ENCODE measurements around the gene FAM120B. TPM values are rescaled to one million over a fixed set of nuclear protein-coding genes. Genes with fewer than 3 reads are reported as not detected.

FAM120B gene
- total RNA-seq, 1 experiment from 2014 or later: 25.2 TPM

DNA sequence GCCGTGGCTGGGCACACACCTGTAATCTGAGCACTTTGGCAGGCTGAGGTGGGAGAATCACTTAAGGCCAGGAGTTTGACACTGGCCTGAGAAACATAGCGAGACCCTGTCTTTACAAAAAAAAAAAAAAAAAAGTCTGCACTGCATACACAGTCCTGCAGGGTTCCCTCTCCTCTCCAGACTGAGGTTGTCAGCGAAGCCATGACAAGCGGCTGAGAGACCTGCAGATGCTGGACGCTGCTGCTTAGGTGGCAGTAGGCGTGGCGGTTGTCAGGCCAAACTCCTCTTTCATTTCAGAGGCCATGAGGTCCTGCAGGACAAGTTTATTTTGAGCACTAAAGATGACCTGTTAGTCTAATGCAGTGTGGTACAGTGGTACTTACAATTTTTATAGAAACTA is 86.5 kb downstream of the FAM120B start:
- ChIA-PET RAD21 (ENCODE audit: low non-redundant PET in 1 of 2, low total read pairs in 2 of 2, uncharacterized antibody in 2 of 2, unreplicated experiment in 2 of 2) (no interaction called here), POLR2A (no interaction called here), CTCF (no interaction called here)
- H3K4me3 ChIP-seq (replicated peaks in 1 of 2; ENCODE audit: low read depth in 1 of 2, low read length in 2 of 2): no peak overlapping the region
- H3K9me3 ChIP-seq (ENCODE audit: control insufficient read depth in 1 of 2, insufficient read depth in 1 of 2, low read depth in 1 of 2, low read length in 2 of 2): no peaks in the 10 kb centered on the region
- BruUV-seq (replicated peaks): no TSS peak
- ATAC-seq (no peak), DNase-seq (ENCODE audit: low read depth, low spot score) (no peak)
- no peaks in the 10 kb centered on the region for H3K79me2 ChIP-seq (ENCODE audit: insufficient read depth, low read length)
- H4K20me1 ChIP-seq (ENCODE audit: insufficient read depth): no peaks in the 10 kb centered on the region
- no peak overlapping the region for H3K4me2 ChIP-seq (ENCODE audit: low read length)
- H2AFZ ChIP-seq (ENCODE audit: low read depth, low read length, poor library complexity, severe bottlenecking): no peak overlapping the region
- H3K27me3 ChIP-seq (ENCODE audit: insufficient read depth, low read length): no peaks in the 10 kb centered on the region
- no peak for TF ChIP-seq SP1 (IDR thresholded peaks at IDR 0.05; ENCODE audit: low read depth)
- TF ChIP-seq CEBPB (IDR thresholded peaks at IDR 0.05; ENCODE audit: low read depth): no peak
- no peak for TF ChIP-seq ZNF274 (IDR thresholded peaks at IDR 0.05; ENCODE audit: low read depth, low read length)
- TF ChIP-seq ATF3 (IDR thresholded peaks at IDR 0.05): no peak
- no peak for TF ChIP-seq FOSL1 (IDR thresholded peaks at IDR 0.05; ENCODE audit: low read depth)
- TF ChIP-seq EGR1 (IDR thresholded peaks at IDR 0.05; ENCODE audit: low read depth): no peak
- TF ChIP-seq EZH2phosphoT487 (IDR thresholded peaks at IDR 0.05; ENCODE audit: borderline replicate concordance): no peak
- TF ChIP-seq JUND (IDR thresholded peaks at IDR 0.05): no peak
- no peak for TF ChIP-seq EZH2 (IDR thresholded peaks at IDR 0.05)
- no peak for TF ChIP-seq YY1 (IDR thresholded peaks at IDR 0.05; ENCODE audit: extremely low read depth, insufficient replicate concordance, low read depth, low read length)
- TF ChIP-seq POLR2A (IDR thresholded peaks at IDR 0.05; ENCODE audit: borderline replicate concordance, extremely low read depth, insufficient read depth, insufficient read length): no peak
- TF ChIP-seq ZFX (IDR thresholded peaks at IDR 0.05): no peak
- TF ChIP-seq SRF (IDR thresholded peaks at IDR 0.05; ENCODE audit: low read depth): no peak
- no peak for TF ChIP-seq CBX3 (IDR thresholded peaks at IDR 0.05; ENCODE audit: low read depth)
- no peak for TF ChIP-seq POLR2AphosphoS5 (IDR thresholded peaks at IDR 0.05; ENCODE audit: low read depth, low read length)
- no peak for TF ChIP-seq TCF7L2 (IDR thresholded peaks at IDR 0.05; ENCODE audit: borderline replicate concordance, extremely low read depth, insufficient read depth, insufficient read length)
- no peak for TF ChIP-seq CTCF (IDR thresholded peaks at IDR 0.05 in 2 of 3, conservative IDR thresholded peaks at IDR 0.05 in 1 of 3; ENCODE audit: borderline replicate concordance in 1 of 3, insufficient read depth in 1 of 3, low read depth in 2 of 3, low read length in 2 of 3)
- H3K27ac ChIP-seq (ENCODE audit: low read depth, low read length): no peak overlapping the region
- intact Hi-C loops (cut with micrococcal nuclease): no loop called here
- no peak overlapping the region for H3K9ac ChIP-seq (ENCODE audit: low read length)
- H3K9me2 ChIP-seq (ENCODE audit: insufficient read depth): no peaks in the 10 kb centered on the region
- H3K4me1 ChIP-seq (ENCODE audit: control insufficient read depth in 1 of 2, insufficient read depth in 2 of 2, low read length in 2 of 2): no peaks in the 10 kb centered on the region
- H3K36me3 ChIP-seq (ENCODE audit: control insufficient read depth in 1 of 2, insufficient read depth in 2 of 2, low read length in 2 of 2): peaks cover 6 to 15% of the 10 kb centered on the region in 2 experiments; a peak in 3 of 4 replicates

All from HCT116 (cell line).